Type B pancreatic cell (in vitro differentiated cells): ENCODE measurements around the gene RHOXF2B. TPM values are rescaled to one million over a fixed set of nuclear protein-coding genes. Genes with fewer than 3 reads are reported as not detected.
"Not testable (repeated sequence)": the region's sequence is repeated elsewhere in the genome, so short reads cannot be mapped to it uniquely, and the experiment has no call there.

Experiments
- DNase-seq: peaks from one replicate; pipeline ENCODE4 v3.0.0; 2021; ENCODE audit warnings: mixed read lengths; ENCODE audit not compliant: unreplicated experiment; ENCODE audit errors: extremely low spot score
- H3K27ac Mint-ChIP-seq: 2 replicates; pipeline ENCODE4 v1.8.0; 2021; ENCODE audit warnings: mild to moderate bottlenecking, mixed read lengths
- H3K27me3 Mint-ChIP-seq: 2 replicates; pipeline ENCODE4 v1.8.0; 2021; ENCODE audit warnings: mixed read lengths
- H3K36me3 Mint-ChIP-seq: 2 replicates; pipeline ENCODE4 v1.8.0; 2021; ENCODE audit warnings: mixed read lengths
- H3K4me1 Mint-ChIP-seq: one replicate; pipeline ENCODE4 v1.8.0; 2021; ENCODE audit warnings: mixed read lengths; ENCODE audit not compliant: unreplicated experiment
- H3K4me3 Mint-ChIP-seq: 2 replicates; pipeline ENCODE4 v1.8.0; 2021; ENCODE audit warnings: mild to moderate bottlenecking, mixed read lengths
- H3K9me3 Mint-ChIP-seq: 2 replicates; pipeline ENCODE4 v1.8.0; 2021; ENCODE audit warnings: mixed read lengths
- CTCF ChIP-seq: fragments of 200-600 bp; sonication (generic); conservative IDR thresholded peaks from 2 replicates; pipeline ENCODE4 v1.5.0; 2021; ENCODE audit warnings: antibody characterized with exemption, mild to moderate bottlenecking
- long read RNA-seq: library from polyadenylated mRNA; unstranded; transcript quantifications from one replicate; pipeline ENCODE4 v2.0.0, GENCODE V29; 2020
- total RNA-seq: library from RNA; stranded (reverse); gene quantifications from 2 replicates; pipeline ENCODE4 v1.2.1, GENCODE V29; 2021; ENCODE audit warnings: low replicate concordance

The RHOXF2B gene
- not detected in 2 replicates for total RNA-seq
- long read RNA-seq = 0 reads

GRCh38 chrX:120077590-120077989 lies at the start of gene RHOXF2B:
Gene RHOXF2B (minus strand): TSS chrX:120077690. CDS start chrX:120077552, 138 bp downstream.
- not testable (repeated sequence) for H3K4me1 Mint-ChIP-seq, H3K27me3 Mint-ChIP-seq

GRCh38 chrX:120125444-120125843 lies 48.0 kb upstream of the RHOXF2B start:
- Mint-ChIP-seq H3K4me3 (no peak overlapping the region), H3K27me3 (no peaks in the 10 kb centered on the region), H3K9me3 (no peaks in the 10 kb centered on the region), H3K36me3 (no peaks in the 10 kb centered on the region), H3K4me1 (no peaks in the 10 kb centered on the region), H3K27ac (no peak overlapping the region)
- no peak for TF ChIP-seq CTCF
- DNase-seq = no peak

More at GRCh38 chrX:120077590-120077989, at the start of gene RHOXF2B:
- not testable (repeated sequence) for H3K27ac Mint-ChIP-seq, H3K36me3 Mint-ChIP-seq, DNase-seq, H3K9me3 Mint-ChIP-seq, H3K4me3 Mint-ChIP-seq

- no peaks in the 10 kb centered on the region for H3K27me3 Mint-ChIP-seq
- no peaks in the 10 kb centered on the region for H3K9me3 Mint-ChIP-seq
- H3K4me1 Mint-ChIP-seq = no peaks in the 10 kb centered on the region
- no peak overlapping the region for H3K27ac Mint-ChIP-seq
- no peaks in the 10 kb centered on the region for H3K36me3 Mint-ChIP-seq
- no peak overlapping the region for H3K4me3 Mint-ChIP-seq
- no peak for DNase-seq
- TF ChIP-seq CTCF = no peak
These were observed 42.7 kb upstream of the RHOXF2B start for GRCh38 chrX:120120223-120120622.

- H3K36me3 Mint-ChIP-seq = no peaks in the 10 kb centered on the region
- H3K27me3 Mint-ChIP-seq = no peaks in the 10 kb centered on the region
- H3K4me3 Mint-ChIP-seq = no peak within 1 kb of the TSS
- H3K9me3 Mint-ChIP-seq = no peaks in the 10 kb centered on the region
- DNase-seq = no peak
- H3K27ac Mint-ChIP-seq = no peak within 1 kb of the TSS
- no peak for TF ChIP-seq CTCF
- H3K4me1 Mint-ChIP-seq = no peaks in the 10 kb centered on the region
These were observed 38.0 kb upstream of the RHOXF2B start, which contains the start of gene RHOXF1 for GRCh38 chrX:120115438-120115963. Gene RHOXF1 (minus strand): TSS chrX:120115913. CDS start chrX:120115862, 51 bp downstream.

GRCh38 chrX:120111611-120112010 lies 34.1 kb upstream of the RHOXF2B start:
- Mint-ChIP-seq H3K27me3 (no peaks in the 10 kb centered on the region), H3K36me3 (no peaks in the 10 kb centered on the region), H3K4me1 (no peaks in the 10 kb centered on the region), H3K27ac (no peak overlapping the region), H3K4me3 (no peak overlapping the region), H3K9me3 (no peaks in the 10 kb centered on the region)
- DNase-seq = no peak
- no peak for TF ChIP-seq CTCF

- Mint-ChIP-seq H3K4me3 (no peak overlapping the region), H3K4me1 (no peaks in the 10 kb centered on the region), H3K27me3 (no peaks in the 10 kb centered on the region), H3K27ac (no peak overlapping the region), H3K9me3 (peaks cover 2% of the 10 kb centered on the region), H3K36me3 (no peaks in the 10 kb centered on the region)
- DNase-seq = no peak
- TF ChIP-seq CTCF = no peak
These were observed 31.9 kb upstream of the RHOXF2B start for GRCh38 chrX:120109378-120109777.

- H3K4me3 Mint-ChIP-seq, H3K4me1 Mint-ChIP-seq, H3K9me3 Mint-ChIP-seq, DNase-seq, H3K27me3 Mint-ChIP-seq, H3K27ac Mint-ChIP-seq, H3K36me3 Mint-ChIP-seq: not testable (repeated sequence)
These were observed 27.2 kb upstream of the RHOXF2B start for GRCh38 chrX:120104707-120105106.

- H3K27ac Mint-ChIP-seq, H3K4me1 Mint-ChIP-seq, H3K9me3 Mint-ChIP-seq, H3K36me3 Mint-ChIP-seq, DNase-seq, H3K27me3 Mint-ChIP-seq, H3K4me3 Mint-ChIP-seq: not testable (repeated sequence)
These were observed 23.6 kb upstream of the RHOXF2B start for GRCh38 chrX:120101057-120101456.
